GDM1 (cell line): ENCODE results near the gene DNAH6.

Experiments used
- DNase-seq: peaks from one replicate; lab custom pipeline; 2025; lab: John Stamatoyannopoulos, UW

DNAH6 gene

GRCh38 chr2:84690225-84690624 is 173.9 kb downstream of the DNAH6 start:
- no peak for DNase-seq

DNA sequence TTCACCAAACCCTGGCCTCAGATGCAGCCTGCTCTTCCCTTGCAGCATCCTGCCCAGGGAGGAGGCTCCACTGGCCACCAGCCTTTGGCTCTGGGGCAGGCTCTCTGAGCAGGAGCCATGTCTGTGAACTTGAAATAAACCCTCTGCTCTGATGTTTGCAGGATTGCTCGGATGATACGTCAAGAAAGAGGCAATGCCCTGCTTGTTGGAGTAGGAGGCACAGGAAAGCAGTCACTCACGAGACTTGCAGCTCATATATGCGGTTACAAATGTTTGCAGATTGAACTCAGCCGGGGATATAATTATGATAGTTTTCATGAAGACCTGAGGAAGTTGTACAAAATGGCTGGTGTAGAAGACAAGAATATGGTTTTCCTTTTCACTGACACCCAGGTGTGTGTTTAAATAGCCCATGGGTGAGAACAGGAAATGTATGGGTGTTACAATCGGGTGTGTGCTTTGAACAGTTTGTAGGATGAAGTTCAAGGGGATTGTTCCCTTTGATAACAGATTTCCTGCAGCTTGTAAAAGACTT is 177.9 kb downstream of the DNAH6 start:
- DNase-seq: no peak

- no peak for DNase-seq
Observed at GRCh38 chr2:84697895-84698294, 181.6 kb downstream of the DNAH6 start.

DNA sequence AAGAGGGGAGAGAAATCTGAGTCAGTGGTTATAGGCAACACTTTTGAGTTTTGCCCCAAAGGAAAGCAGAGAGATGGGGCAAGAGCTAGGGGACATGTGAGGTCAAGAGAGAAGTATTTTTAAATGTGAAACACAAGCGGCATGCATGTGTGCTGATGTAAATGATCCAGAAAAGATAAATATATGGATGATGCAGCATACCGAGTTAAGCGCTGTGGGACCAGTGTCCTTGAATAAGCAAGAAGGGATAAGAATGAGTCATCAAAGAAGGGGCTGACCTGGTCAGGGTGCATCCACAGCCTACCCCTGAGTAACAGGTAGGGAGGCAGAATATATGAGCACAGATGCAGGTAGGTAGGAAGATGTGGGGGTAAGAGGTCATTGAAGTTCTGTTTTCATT is 183.7 kb downstream of the DNAH6 start:
- no peak for DNase-seq

GRCh38 chr2:84701880-84702279 is 185.6 kb downstream of the DNAH6 start:
- DNase-seq: no peak

DNA sequence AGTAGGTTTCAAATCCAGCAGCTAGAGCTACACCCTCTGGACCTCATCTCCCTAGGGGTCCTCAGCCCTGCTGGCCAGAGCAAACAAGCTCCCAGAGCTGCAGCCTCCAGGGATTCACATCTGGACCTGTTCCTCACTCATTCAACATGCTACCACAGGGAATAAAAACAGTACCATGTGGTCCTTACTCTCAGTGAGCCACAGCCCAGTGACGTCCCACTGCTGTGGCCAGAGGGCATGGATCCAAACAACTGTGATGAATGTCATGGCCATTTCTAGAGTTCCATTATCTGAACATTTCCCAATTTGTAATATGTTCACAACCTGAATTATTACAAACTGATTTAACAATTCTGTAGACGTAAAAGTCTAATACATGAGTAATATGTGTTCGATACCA is 186.6 kb downstream of the DNAH6 start:
- no peak for DNase-seq

DNA sequence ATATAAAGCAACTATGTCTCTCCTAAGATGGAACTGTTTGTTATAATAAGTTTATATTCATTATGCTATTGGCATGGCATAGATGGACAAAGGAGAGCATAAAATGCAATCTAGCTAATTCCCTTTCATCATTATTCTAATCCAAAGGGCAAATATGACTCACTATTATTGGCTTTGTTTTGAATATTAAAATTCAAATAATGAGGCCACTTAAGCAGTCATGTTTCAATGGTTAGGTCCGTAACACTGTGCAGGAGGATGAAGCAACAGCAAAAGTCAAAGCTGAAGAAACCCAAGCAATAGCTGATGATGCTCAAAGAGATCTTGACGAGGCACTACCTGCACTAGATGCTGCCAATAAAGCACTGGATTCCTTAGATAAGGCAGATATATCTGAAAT is 187.5 kb downstream of the DNAH6 start:
- DNase-seq: no peak

DNA sequence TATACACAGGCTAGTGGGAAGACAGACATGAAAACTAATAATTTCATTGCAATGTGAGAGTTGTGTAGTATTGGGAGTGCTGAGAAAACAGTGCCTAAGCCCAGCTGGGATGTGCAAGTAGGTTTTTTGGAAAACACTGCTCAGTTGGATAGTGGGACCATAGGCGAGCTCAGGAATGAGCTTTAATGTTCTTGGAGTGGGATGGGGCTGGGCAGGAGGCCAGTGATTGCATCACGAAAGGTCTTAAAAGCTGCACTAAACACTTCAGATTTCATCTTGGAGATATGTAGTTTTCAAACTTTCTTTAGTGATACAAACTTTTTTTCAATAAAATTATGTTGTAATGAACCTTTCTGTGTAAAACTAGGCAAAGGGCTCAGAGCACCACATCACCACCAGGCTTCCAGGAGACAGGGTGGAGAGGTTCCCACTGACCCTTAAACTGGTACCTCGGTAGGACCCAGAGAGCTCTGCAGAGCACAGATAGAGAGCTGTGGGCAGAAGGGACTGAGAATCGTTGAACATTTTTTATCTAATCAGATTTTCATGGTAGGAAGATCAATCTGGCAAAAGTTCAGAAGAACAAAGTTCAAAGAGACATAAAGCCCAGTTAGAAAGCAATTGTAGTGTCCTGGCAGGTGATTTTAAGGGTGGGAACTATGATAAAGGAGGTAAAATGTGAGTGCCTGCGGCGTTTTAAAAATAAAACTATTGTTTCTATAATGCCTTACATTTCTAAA is 188.4 kb downstream of the DNAH6 start:
- DNase-seq: no peak

GRCh38 chr2:84705858-84706257 is 189.6 kb downstream of the DNAH6 start:
- DNase-seq: no peak

GRCh38 chr2:84708442-84708841 is 192.1 kb downstream of the DNAH6 start:
- DNase-seq: no peak

DNA sequence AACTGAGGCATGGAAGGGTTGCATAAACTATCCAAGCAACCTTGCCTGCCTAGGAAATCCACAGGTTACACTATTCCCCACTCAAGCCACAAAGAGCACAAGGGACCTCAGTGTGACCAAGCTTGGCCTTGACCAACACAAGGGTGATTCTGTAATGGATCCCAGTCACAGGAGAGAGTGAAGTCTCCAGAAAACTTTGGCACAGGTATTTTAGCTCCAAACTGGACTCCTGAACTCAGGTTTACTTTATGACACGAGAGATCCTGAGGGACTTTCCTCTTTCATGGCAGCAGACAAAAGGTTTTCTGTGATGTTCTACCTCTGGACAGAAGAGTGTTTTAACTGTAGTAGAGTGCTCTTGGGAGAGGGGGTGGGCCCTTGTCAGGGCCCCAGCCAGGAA is 195.4 kb downstream of the DNAH6 start:
- no peak for DNase-seq

- DNase-seq: no peak
Observed at GRCh38 chr2:84713441-84713840, 197.1 kb downstream of the DNAH6 start.

DNA sequence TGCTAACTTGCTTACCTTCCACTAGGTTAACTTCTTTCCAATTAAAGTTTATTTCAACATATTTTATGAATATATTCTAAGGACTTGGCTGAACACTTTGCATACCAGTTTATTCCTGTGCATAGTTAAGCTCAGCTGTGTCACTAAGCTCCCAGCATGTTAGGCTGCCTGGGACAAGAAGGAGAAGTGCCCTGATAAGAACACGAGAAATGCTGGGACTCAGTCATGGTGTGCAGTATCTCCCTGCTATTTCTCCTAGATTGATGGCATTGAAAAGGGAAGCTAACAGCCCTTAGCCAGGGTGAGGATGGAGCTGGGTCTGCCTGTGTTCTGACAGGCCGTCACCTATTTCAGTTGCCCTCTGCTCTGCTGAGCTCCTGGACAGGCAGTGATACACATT is 200.3 kb downstream of the DNAH6 start:
- DNase-seq: no peak

- no peak for DNase-seq
Observed at GRCh38 chr2:84717302-84717701, 201.0 kb downstream of the DNAH6 start.

GRCh38 chr2:84719434-84719833 is 203.1 kb downstream of the DNAH6 start:
- DNase-seq: no peak

DNA sequence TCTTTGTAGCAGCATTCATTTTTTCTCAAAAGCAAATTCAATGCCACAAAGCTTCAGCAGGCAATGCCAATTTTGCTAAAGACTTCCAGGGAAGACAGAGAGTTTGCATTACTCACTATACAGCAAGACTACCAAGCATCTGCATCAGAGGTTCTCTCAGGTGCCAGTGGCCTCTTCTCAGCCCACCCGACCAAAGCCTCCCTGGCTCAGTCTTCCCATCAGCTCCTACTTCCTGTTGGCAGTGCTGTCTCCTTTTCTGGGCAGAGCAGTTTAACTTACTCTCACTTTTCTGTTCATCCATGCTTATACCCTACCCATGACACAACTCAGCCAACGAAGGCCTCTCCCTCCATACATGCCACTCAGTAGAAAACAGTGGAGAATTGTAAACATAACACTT is 207.5 kb downstream of the DNAH6 start:
- DNase-seq: no peak

- DNase-seq: no peak
Observed at GRCh38 chr2:84725717-84726116, 209.4 kb downstream of the DNAH6 start.

DNA sequence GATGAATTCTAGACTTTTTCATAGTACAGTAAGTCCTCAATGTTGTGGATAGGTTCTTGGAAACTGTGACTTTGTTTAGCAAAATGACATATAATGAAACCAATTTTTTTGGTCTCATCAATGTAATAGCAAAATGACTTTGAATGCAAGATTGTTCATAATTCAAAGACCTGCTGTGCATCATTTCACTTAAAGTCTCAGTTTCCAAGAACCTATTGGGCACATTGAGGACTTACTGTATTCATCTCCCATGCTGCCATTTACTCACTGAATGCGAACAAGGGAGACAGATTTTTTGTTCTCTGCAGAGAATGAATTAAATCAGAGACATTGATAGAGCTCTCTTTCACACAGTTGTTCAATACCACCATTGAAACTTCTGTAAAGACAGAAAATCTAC is 211.0 kb downstream of the DNAH6 start:
- no peak for DNase-seq

DNA sequence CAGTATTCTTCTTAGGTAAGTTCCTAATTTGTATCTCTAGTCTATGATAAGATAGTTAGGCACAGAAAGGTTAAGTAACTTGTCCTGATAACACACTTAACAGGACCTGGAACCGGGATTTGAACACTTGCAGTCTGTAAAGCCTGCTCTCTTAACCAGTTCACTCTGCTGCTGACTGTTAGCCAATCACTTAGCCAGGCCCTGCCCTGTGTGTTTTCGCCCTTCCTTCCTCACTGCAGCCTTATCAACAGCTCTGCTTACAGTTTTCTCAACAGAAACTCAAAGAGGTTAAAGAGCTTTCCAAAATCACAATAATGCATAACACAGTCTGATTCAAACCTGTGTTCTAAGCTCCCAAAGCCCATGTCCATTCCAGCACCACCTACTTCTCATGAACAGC is 212.9 kb downstream of the DNAH6 start:
- DNase-seq: no peak

GRCh38 chr2:84731185-84731584 is 214.9 kb downstream of the DNAH6 start:
- no peak for DNase-seq

DNA sequence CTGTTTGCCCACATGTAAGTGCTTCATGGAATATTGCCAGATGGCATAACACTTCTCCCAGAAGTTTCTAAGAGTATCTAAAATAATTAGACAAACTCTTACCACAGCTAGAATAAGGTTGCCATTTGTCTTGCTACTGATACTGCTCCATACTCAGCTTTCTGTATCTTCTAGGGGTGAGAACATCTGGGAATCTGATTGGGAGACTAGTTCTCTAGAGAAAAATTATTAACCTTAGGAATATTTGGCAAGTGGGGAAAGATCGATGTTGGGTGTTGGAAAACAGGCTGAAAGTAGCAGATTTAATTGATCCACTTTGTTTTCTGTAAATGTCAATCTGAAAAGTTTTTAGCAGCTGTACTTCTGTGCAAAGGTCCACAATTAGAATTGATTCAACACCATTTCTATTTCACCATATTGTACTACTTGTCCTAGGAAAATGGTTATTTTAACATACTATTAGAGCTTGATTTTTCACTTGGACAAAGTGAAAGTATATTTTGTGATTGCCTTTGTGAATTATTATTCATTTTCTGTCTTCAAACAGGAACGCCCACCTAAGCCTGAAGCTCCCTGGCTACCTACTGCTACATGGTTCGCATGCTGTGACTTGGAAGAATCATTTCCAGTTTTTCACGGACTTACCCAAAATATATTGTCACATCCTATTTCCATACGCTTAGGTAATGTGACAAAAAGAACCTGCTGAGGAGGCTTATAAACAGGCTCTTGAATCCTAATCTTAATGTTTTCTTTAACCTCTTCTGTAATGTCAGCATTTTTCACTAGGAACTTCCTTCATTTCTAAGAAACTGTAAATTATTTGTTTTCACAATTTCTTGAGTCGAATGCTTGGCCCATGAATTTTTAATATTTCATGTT is 216.8 kb downstream of the DNAH6 start:
- no peak for DNase-seq

DNA sequence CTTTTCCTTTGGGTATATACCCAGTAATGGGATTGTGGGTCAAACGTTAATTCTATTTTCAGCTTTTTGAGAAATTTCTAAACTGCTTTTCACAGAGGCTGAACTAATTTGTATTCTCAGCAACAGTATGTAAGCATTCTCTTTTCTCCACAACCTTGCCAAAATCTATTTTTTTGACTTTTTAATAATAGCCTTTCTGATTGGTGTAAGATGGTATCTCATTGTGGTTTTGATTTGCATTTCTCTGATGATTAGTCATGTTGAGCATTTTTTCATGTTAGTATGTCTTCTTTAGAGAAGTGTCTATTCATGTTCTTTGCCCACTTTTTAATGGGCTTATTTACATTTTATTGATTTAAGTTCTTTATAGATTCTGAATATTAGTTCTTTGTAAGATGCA is 219.1 kb downstream of the DNAH6 start:
- no peak for DNase-seq

- DNase-seq: no peak
Observed at GRCh38 chr2:84741182-84741822, 225.0 kb downstream of the DNAH6 start.
